Stimulated activated CD8-positive, alpha-beta memory T cell treated with anti-CD3 and anti-CD28 coated beads, Interleukin-15, amount 100 ng/mL, for 24 hours (primary cell): Measurements from ENCODE around the gene MROH8.
"Not testable (repeated sequence)": the region's sequence is repeated elsewhere in the genome, so short reads cannot be mapped to it uniquely, and the experiment has no call there.

Source experiments
- DNase-seq: peaks from one replicate; pipeline ENCODE4 v3.0.0-alpha.2; 2020; ENCODE audit warnings: low read depth

The MROH8 gene

DNA sequence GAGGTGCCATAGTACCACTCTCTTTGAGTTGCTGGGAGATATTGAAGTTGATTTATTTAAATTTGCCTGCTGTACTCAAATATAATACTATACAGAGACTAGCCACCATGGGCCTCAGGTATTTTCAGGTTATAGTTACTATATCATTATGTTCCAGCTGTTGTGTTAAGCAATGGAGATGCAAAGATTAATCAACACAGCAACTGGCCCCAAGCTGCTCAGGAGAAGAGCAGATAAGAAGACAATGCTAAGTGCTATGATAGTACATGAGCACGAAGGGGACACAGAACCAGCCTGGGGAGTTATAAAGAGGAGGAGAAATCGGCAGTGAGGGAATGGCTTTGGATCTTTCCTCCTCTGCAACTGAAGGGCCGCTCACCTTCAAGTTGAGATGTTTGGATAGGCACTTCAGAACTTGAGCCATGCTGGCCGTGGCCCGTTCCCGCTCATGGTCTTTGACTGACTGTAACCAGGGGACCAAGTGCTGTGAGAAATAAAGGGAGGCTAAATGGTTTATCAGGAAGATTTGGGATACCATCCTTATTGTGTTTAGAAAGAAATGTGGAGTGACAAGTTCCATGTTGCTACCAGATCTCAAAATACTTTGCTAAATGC lies 24.6 kb downstream of the MROH8 start:
- no peak for DNase-seq

DNA sequence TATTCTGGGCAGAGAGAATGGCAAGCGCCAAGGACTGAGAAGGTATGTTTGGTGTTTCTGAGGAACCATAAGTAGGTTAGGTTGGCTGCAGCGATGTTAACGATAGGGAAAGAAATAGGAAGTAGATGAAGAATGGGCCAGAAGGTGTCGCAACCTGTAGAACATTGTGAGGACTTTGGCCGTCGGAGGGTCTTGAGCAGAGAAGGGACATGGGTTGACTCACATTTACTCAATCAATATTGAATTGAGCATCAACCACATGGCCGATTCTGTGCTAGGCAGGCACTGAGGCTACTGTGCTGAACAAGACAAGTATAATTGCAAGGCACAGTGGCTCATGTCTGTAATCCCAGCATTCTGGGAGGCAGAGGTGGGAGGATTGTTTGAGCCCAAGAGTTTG lies 27.1 kb downstream of the MROH8 start:
- no peak for DNase-seq

DNA sequence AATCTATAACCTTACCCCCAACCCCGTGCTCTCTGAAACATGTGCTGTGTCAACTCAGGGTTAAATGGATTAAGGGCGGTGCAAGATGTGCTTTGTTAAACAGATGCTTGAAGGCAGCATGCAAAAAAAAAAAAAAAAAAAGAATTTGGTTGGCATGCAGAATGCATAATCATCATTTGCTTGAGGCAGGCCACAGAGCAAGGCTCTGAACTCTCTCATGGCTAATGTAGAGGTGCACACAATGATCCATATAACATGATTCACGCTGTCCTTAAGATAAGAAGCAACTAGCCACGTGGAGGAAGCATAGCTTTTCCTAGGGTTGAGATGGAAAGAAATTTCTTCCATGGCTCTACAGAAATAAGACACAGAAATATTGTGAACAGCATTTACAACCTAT lies 27.8 kb downstream of the MROH8 start:
- DNase-seq = no peak

DNA sequence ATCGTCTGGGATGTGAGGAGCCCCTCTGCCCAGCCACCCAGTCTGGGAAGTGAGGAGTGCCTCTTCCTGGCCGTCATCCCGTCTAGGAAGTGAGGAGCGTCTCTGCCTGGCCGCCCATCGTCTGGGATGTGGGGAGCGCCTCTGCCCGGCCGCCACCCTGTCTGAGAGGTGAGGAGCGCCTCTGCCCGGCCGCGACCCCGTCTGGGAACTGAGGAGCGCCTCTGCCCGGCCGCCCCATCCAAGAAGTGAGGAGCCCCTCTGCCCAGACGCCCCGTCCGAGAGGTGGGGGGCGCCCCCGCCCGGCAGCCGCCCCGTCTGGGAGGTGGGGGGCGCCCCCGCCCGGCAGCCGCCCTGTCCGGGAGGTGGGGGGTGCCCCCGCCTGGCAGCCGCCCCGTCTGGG lies 28.5 kb downstream of the MROH8 start:
- not testable (repeated sequence) for DNase-seq

DNA sequence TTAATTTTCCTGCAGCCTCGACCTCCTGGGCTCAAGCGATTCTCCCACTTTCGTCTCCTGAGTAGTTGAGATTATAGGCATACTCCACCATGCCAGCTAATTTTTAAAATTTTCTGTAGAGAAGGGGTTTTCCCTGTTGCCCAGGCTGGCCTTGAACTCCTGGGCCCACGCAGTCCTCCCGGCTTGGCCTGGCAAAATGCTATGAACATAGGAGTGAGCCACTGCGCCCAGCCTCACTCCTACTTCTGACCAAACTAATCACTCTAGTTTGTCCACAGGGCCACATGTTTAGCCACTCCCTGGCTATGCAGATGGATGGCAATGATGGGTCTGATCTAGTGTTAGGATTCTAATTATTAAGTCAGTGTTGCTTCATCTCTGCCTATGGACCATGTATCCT lies 32.1 kb downstream of the MROH8 start:
- DNase-seq = no peak

DNA sequence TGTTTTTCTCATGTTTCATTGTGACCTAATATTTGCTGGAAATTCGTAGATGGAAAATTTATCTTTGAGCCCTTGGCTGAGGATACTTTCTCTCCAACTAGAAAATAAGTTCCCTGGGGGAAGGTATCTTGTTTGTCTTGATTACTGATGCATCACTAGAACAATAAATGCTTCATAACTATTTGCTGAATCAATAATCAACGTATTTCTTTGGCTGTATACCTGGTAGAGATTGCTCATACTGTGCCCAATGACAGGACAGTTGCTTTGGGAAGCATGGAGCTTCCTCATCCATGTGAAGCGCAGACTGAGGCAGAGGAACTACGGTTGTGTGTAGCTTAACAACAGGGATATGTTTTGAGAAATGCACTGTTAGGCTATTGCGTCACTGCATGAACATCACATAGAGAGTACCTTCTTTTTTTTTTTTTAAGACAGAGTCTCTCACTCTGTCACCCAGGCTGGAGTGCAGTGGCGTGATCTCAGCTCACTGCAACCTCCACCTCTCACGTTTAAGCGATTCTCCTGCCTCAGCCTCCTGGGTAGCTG lies 34.4 kb downstream of the MROH8 start:
- DNase-seq = no peak

DNA sequence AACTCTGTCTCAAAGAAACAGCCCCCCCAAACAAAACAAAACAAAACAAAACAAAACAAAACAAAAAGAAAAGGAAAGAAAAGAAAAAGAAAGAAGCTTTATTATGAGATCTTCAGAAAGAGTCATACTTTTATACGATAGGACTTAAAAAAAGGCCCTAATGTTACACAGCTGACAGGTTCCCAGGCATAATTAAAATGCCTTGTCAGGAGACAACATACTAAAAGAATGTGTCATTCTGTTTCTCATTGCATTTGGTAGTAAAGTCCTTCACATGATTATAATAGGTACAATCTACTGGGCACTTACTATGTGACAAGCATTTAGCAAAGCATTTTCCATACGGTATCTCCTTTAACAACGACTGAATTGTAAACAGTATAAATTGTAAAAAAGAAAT lies 36.6 kb downstream of the MROH8 start:
- DNase-seq = no peak

DNA sequence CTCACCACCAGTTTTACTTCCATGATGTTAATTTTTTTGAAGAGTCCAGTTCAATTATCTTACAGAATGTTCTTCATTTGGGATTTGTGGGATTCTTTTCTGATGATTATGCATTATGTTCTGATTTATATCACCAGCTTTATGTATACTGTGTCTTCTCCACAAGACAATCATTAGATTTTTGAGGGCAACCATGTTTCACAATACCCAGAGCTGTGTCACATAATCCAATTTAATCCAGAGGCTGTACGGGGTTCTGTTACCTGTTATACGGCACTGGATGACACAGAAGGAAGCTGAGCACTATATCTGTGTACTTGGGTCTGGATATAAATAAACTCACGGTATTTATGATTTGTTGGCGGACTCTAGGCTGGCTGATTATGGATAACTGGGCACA lies 41.8 kb downstream of the MROH8 start:
- no peak for DNase-seq

DNA sequence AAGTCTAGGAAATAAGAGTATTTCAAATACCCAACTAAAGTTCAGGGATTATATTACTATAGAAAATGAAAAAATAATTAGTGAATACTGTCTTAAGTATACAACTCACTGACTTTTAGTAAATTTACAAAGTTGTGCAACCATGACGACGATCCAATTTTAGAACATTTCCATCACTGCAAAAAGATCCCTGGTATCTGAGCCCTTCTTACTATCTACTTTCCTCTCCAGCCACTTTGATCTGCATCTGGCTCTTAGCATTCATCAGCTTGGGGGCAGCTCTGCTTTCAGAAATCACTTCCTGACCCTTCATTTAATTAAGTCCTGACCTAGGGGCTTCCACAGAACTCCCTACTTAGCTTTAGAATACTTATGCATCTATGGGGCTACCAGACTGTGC lies 45.4 kb downstream of the MROH8 start:
- no peak for DNase-seq

DNA sequence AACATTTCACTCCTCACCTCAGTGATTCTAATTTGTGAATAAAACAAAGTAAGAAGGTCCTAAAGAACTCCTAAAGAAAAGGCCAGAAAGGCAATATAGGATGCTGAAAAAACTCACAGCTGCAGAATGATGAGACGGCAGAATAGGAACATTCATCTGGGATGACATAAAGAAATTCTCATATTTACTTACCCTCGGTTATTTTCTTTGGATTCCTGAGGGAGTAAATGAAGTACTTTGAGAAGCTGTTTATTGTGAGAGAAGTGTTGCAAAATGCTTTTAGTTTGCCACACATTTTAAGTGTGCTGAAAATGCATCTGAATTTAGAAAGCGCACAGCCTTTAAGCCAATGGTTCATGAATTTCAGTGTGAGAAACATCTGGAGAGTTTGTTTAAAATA lies 47.9 kb downstream of the MROH8 start:
- DNase-seq = no peak

DNA sequence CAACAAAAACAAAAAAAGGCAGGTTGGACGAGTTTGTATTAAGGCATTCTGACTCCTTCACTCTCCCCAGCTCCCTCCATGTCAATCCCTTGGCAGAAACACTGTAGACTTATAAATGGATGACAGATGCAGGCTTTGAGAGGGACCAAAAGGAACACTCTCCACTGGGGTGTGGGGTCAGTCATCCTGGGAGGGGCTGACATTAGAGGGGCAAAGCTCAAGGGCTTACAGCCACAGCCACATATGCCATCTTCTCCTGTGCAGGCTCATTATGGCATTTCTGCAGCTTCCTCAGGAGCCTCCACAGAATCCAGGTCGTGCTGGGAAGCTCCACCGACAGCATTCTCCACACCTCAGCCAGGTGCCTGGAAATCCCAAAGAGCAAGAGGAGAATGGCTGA lies 50.5 kb downstream of the MROH8 start:
- DNase-seq = no peak

DNA sequence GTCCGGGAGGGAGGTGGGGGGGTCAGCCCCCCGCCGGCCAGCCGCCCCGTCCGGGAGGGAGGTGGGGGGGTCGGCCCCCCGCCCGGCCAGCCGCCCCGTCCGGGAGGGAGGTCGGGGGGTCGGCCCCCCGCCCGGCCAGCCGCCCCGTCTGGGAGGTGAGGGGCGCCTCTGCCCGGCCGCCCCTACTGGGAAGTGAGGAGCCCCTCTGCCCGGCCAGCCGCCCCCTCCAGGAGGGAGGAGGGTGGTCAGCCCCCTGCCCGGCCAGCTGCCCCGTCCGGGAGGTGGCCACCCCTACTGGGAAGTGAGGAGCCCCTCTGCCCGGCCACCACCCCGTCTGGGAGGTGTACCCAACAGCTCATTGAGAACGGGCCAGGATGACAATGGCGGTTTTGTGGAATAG lies 53.1 kb downstream of the MROH8 start:
- DNase-seq = not testable (repeated sequence)

DNA sequence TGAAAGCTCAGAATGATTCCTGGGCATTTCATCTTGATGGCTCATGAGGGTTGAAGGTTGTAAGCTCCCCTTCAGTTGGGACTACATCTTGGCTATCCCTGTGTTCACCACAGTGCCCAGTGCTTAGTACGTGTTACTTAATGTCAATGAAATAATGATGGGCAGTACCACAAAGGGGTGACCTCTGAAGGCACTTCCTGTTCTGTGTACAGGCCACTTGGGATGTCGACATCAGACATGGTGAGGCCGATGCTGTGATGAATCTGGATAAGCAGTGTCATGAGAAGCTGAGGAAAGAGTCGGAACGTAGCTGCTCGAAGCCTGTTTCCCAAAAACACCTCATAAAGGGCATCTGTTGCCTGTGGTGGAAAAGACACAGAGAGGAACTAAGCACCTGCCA lies 55.9 kb downstream of the MROH8 start:
- DNase-seq = no peak

DNA sequence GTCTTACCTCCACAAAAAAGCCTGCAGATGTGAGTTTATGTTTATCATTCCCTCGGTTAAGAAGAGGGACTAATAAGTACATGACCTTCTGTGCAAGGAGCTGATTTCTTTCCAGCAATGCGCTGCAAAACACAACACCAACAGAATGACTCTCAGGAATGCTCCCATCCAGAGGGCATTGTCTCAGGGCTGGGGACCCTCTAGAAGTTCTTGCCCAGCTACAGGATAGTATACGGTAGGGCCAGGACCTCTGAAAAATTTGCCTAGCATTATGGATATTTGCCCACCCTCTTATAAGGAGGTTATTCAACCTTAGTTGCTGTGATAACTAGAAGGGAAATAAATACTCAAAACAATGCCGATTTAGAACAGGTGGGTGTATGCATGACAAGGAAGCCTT lies 58.9 kb downstream of the MROH8 start:
- DNase-seq = no peak

DNA sequence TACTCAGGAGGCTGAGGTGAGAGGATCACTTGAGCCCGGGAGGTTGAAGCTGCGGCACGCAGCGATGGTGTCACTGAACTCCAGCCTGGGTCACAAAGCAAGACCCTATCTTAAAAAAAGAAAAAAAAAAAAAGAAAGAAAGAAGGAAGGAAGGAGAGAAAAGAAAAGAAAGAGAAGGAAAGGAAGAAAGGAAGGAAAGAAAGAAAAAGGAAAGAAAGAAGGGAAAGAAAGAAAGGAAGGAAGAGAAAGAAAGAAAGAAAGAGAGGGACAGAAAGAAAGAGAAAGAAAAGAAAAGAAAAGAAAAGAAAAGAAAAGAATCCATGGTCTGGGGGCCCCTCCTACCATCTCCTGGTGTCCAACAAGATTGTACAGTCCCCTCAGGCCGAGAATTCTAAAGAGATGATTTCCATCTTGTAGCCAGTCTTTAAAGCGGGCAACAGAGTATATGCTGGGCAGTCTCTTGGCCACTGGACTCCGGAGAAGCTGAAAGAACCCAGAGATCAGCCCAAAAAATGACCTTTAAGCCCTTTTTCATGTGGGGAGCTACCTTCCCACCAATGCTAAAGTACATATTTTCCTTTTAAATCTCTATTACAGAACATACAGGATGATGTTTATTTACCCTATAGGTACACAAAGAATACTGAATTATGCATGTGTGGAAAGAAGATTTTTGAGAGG lies 59.9 kb downstream of the MROH8 start:
- DNase-seq = no peak

DNA sequence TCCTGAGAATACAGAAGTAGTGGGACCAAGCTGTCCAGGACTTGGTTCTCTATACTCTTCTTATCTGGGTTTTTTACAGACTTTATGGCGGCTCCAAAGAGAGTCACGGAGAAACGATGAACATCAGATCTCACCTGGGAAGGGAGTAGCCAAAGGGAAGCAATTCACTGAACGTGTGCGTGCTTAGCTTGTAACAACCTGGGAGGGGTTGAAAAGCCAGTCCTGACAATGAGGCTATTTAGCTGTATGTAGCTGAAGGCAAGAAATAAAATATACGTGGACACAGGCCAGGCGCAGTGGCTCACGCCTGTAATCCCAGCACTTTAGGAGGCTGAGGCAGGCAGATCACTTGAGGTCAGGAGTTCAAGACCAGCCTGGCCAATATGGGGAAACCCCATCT lies 65.3 kb downstream of the MROH8 start:
- no peak for DNase-seq

DNA sequence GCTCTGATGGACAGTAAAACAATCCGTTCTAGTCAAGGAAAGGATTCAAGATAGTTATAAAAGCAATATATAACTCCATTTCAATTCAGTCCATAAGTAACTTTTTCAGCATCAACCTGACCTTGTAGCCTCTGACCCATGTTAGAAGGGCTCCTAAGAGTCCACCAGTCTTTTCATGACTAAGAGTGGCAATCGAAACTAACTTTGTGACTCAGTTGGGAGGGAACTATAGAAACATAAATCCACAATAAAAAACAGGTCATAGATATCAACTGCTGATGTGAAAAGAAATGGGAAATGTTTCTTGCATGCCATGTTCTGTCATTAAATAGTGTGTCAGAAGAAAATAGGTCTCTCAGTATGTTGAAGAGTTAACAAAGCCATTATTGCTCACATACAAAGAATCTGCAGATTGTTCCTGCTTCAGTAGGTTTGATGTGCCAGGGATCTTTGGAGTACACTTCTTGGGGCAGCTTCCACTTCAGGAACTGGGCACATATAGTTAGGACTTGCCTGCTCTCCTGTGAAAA lies 67.4 kb downstream of the MROH8 start:
- DNase-seq = no peak

DNA sequence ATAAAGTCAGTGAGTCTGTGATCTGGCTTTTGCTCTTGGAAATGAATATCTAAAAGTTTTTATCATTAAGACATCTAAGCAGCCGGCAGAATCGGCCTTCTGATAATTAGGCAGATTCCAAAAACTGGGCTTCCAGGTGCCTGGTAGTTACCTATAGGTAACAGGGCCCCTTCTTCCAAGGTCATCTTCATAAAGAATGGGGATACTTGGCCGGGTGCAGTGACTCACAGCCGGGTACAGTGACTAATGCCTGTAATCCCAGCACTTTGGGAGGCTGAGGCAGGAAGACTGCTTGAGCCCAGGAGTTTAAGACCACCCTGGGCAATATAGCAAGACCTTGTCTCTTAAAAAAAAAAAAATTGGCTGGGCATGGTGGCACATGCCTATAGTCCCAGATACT lies 70.7 kb downstream of the MROH8 start:
- DNase-seq = no peak

DNA sequence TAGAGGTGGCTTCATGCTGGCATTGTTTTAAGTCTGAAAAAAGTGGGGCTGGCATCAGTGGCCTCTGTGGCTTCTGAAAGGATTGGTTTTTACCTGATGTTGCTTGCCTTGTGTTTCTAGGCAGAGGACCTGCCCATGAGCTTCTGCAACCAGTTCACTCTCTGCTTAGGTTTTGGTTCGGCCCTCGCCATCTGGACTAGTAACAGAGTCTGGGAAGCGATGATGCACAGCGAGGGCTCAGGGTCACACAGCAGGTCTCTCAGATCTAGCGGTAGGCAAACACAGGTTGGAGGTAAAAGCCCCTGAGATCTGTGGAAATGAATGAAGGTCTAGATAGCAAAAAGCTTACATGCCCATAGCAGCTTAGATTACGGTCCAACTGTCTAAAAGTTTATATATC lies 76.8 kb downstream of the MROH8 start:
- DNase-seq = no peak

DNA sequence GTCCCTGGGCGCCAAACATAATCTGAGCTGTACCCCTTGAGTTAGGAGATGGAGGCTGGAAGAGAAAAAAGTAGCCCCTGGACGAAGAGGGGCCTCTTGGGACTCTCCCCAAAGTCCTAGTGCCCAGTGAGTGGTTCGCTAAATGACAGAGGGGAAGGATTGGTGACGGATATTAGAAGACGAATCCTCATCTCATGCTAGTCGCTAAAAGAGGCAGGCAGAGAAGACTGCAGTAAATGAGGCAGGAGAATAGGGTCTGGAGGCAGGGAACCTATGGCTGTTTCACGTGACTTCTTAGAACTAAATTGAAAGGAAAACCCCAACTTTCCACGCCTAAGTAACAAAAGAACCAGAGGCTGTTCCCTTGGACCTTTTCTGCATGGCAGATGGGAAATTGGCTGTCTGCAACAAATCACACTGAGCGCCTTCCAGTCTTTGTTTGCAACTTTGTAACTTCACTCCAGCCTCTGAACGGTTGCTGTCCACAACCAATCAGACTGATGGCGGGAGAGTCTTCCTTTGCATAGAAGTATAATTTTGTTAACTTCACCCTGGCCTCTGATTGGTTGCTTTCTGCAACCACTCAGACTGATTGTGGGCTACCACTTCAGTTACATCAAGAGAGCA lies 82.8 kb downstream of the MROH8 start:
- no peak for DNase-seq

DNA sequence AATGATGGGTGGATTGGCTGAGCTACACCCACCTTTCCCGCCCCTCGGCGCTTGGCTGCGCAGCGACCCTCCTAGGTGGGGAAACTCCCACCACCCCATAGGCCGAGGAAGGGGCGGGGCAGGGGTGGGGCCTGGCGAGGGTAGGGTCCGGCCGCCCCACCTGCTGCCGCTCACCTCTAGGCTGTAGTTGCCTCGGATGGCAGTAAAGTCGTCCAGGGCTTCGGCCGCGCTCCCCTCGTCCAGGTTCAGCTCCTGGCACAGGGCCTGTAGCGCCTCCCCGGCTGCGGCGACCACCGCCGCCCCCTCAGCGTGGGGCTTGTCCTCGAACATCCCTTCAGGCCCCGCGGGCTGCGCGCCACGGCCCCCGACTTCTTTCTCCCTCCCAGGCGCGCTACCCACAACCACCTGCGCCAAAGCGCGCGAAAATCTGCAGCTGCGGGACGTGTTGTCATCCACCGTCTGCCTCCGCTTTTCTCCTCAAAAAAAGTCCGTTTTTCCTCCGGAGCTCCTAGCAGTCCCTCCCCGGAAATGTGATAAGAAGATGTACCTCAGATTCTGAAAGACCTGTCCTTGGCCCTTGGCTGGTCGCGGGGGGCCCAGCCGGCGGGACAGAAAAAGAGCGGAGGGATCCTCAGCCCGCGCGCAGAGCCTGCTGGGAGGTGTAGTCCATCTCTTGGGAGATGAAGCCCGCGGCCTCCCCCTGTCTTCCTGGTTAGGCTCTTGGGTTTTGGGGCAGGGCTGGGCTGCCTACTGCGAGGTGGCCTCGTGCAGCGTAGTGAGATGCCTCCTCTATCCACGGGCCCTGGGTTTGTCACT lies 83.5 kb downstream of the MROH8 start, which contains the start of gene RBL1:
Gene RBL1 (minus strand): TSS at position 399 of the 816 bp plus-strand sequence. CDS start 69 bp downstream, at position 330.
- DNase-seq = peak; percentile 65

DNA sequence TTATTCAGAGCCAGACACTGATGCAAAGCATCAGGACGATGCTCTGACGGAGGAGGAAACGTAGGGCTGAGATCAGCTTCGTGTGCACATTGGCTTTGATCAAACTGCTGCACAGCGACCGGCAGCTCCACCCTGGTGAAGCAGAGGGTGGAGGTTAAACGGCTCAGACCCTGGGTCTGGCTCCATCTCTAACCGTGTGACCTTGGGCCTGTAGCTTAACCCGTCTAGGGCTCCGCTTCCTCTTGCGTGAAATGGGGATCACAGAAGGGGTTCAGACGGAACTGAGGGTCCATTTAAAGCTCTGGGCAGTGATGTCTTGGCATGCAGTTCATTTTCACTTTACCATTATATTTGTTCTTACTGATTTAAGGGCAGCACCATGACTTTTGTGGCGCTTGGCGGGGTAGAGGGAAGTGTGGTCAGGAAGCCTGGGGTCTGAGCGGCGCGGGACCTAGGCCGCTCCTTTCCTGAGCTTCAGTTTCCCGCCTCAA lies 84.2 kb downstream of the MROH8 start:
- DNase-seq = no peak
